GM18951 (cell line): ENCODE results near the gene ATXN1.

ENCODE experiments used
- POLR2A ChIP-seq: IDR thresholded peaks from 4 replicates; pipeline ENCODE4 v1.6.1; 2011; ENCODE audit warnings: mild to moderate bottlenecking; ENCODE audit not compliant: insufficient read length, insufficient read depth; ENCODE audit errors: extremely low read depth
- in situ Hi-C: fragments of 300-500 bp; cut with MboI; formaldehyde crosslinking; loops from one replicate; pipeline ENCODE4 v1.12.0; 2022; ENCODE audit warnings: low sequenced_read_pairs, mixed read lengths, inconsistent platforms; ENCODE audit not compliant: unreplicated experiment

Gene ATXN1

DNA sequence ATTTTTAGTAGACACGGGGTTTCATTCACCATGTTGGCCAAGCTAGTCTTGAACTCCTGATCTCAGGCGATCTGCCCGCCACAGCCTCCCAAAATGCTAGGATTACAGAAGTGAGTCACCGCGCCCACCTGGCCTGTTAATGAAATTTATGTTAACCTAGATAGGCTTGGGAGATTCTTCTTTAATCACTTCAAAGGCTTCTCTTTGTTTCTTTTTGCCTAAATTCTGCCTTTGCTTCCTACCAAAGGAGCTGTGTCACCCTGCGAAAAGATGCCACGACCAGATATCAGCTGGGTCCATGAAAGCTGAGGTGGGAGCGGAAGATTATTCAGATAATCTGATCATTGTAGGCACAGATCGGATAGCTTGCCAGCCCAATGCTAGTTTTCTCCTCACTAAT, 447.5 kb downstream of the ATXN1 start:
- in situ Hi-C loops: no loop called here
- TF ChIP-seq POLR2A: no peak

DNA sequence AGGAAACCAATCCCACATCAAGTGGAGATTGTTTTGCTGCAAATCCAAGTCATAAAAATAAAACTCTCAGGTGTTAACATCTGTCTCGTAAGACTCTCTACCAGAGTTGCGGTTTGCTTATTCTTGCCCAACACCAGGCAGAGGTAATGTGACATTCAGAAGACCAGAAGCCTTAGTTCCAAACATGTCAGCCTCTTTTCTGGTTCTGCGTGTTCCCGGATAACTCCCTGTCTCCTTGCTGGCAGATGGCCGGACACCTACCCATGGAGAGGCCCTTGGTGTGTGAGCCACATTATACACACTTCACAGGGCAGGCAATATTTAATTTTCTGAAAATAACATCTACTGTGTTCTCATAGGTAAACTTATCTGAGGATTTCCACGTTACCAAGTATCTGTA, 449.5 kb downstream of the ATXN1 start:
- no peak for TF ChIP-seq POLR2A
- in situ Hi-C loops: no loop called here

GRCh38 chr6:16306334-16306733, 454.9 kb downstream of the ATXN1 start:
- no peak for TF ChIP-seq POLR2A
- in situ Hi-C loops: no loop called here

GRCh38 chr6:16305788-16306187, 455.5 kb downstream of the ATXN1 start:
- no peak for TF ChIP-seq POLR2A
- in situ Hi-C loops: no loop called here

DNA sequence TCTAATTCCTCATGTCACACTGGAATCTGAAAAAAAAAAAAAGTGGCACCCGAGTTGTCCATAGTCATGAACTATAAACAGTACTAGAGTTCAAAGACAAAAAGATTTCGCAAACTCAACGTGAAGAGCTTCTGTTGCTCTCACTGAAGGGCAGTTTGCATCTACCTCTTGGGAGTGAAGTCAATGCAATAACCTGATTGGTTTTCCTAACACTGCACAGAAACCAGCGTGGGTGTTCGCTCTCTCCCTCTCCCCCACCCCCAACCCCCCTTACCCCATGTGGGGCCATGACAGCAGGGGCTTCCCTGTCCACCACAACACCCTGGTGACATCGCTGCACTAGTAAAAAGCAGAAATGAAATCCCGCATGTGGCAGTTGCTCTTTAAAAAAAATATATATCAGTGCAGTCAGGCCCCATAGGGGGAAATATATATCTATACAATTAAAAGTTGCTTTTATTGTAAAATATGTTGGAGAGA, 456.0 kb downstream of the ATXN1 start:
- TF ChIP-seq POLR2A: no peak
- in situ Hi-C loops: no loop called here

- in situ Hi-C loops: no loop called here
- no peak for TF ChIP-seq POLR2A
Observed at GRCh38 chr6:16302721-16303552, 458.3 kb downstream of the ATXN1 start.

DNA sequence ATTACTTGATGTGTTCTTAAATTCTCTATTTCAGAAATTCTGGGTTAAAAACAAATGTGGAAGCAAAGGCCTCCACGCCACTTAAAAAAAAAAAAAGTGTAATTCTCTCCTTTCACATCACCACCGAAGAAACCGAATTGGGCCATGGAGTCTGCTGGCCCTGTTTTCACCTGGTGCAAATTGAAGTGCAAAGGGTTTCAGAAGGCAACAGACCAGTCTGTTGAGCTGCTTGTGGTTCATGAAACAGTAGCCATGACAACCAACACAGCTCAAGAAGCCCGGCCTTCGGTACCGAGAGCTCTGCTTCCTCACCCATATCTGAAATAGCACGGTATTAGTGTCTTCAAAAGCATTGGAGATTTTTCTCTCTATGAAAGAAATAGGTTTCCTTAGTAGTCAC, 459.7 kb downstream of the ATXN1 start:
- no peak for TF ChIP-seq POLR2A
- in situ Hi-C loops: no loop called here

GRCh38 chr6:16299861-16300260, 461.4 kb downstream of the ATXN1 start:
- no peak for TF ChIP-seq POLR2A
- in situ Hi-C loops: no loop called here

GRCh38 chr6:16296061-16296670, 465.1 kb downstream of the ATXN1 start:
- TF ChIP-seq POLR2A: no peak
- in situ Hi-C loops: no loop called here

GRCh38 chr6:16295471-16295870, 465.8 kb downstream of the ATXN1 start:
- in situ Hi-C loops: no loop called here
- TF ChIP-seq POLR2A: no peak

DNA sequence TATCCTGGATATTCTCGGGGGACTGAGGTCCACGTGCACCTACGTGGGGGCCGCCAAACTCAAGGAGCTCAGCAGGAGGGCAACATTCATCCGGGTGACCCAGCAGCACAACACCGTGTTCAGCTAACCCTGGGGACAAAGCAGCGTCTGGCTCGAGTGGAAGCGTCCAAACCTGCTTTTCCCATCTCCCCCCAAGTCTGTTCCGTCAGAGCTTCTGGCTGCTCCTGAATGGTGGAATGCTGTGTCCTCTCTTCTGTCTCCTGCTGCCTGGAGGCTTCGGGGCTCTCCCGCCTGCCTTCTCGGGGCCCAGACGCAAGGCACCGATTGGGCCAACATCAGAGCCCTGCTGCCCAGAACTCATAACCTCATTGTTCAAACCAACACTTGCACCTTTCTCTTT, 466.2 kb downstream of the ATXN1 start:
- no peak for TF ChIP-seq POLR2A
- in situ Hi-C loops: no loop called here

GRCh38 chr6:16294371-16294770, 466.9 kb downstream of the ATXN1 start:
- no peak for TF ChIP-seq POLR2A
- in situ Hi-C loops: no loop called here

- TF ChIP-seq POLR2A: no peak
- in situ Hi-C loops: no loop called here
Observed at GRCh38 chr6:16292942-16293341, 468.3 kb downstream of the ATXN1 start.

DNA sequence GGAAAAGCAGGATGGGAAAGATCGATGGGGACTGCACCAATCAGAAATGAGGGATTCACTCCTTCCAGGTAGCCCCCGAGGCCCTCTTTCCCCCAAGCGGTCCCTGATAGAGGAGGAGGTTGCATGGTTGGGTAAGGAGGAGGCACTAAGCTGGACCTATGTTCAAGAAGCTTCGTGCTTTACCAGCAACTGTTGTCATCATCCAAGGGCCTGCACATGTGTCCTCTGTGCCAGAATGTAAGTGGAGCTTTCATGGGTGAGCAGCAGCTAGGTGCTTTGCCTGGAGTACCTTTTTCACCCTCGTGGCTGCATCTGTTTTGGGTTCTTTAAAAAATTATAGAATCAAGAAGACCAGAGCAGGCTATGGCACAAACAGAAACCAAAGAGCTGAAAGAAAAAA, 468.8 kb downstream of the ATXN1 start:
- no peak for TF ChIP-seq POLR2A
- in situ Hi-C loops: no loop called here
